Astrocyte of the hippocampus (primary cell): ENCODE measurements around the gene SLC25A22.

ENCODE experiments used
- DNase-seq: peaks from one replicate; pipeline ENCODE4 v3.0.0; 2011; ENCODE audit warnings: low read depth, low spot score

The SLC25A22 gene

GRCh38 chr11:834371-835316 lies 36.6 kb upstream of the SLC25A22 start:
- peak; percentile 95 for DNase-seq

GRCh38 chr11:833849-834311 lies 35.8 kb upstream of the SLC25A22 start:
- DNase-seq, result peak; percentile 40

- peak; percentile 78 for DNase-seq
Measured at GRCh38 chr11:833114-833791, 35.2 kb upstream of the SLC25A22 start.

GRCh38 chr11:832529-833113 lies 34.5 kb upstream of the SLC25A22 start, which contains the start of gene CD151:
CD151 (plus strand) TSS chr11:832952; CDS start chr11:836070, 3,118 bp downstream.
- DNase-seq, result peak; percentile 86

GRCh38 chr11:831961-832528 lies 34.0 kb upstream of the SLC25A22 start:
- no peak for DNase-seq

- peak; percentile 83 for DNase-seq
Measured at GRCh38 chr11:831118-831864, 33.2 kb upstream of the SLC25A22 start.

- DNase-seq, result peak; percentile 91
Measured at GRCh38 chr11:830295-831117, 32.4 kb upstream of the SLC25A22 start.

GRCh38 chr11:829847-830294 lies 31.8 kb upstream of the SLC25A22 start:
- no peak for DNase-seq

- DNase-seq, result peak; percentile 76
Measured at GRCh38 chr11:829176-829846, 31.2 kb upstream of the SLC25A22 start.

- peak; percentile 28 for DNase-seq
Measured at GRCh38 chr11:828506-829175, 30.6 kb upstream of the SLC25A22 start.

- no peak for DNase-seq
Measured at GRCh38 chr11:827897-828192, 29.8 kb upstream of the SLC25A22 start, which contains the start of gene CRACR2B. CRACR2B (plus strand) TSS chr11:827919; CDS start chr11:828608, 689 bp downstream.

- no peak for DNase-seq
Measured at GRCh38 chr11:827146-827896, 29.2 kb upstream of the SLC25A22 start.

- DNase-seq, result no peak
Measured at GRCh38 chr11:826836-827145, 28.7 kb upstream of the SLC25A22 start.

- DNase-seq, result no peak
Measured at GRCh38 chr11:826227-826621, 28.1 kb upstream of the SLC25A22 start.

GRCh38 chr11:825366-826226 lies 27.5 kb upstream of the SLC25A22 start:
- no peak for DNase-seq

GRCh38 chr11:824942-825341 lies 26.9 kb upstream of the SLC25A22 start:
- DNase-seq, result no peak

GRCh38 chr11:824292-824880 lies 26.3 kb upstream of the SLC25A22 start:
- no peak for DNase-seq
